ENCODE data around the gene ETV6. TPM values are rescaled to one million over a fixed set of nuclear protein-coding genes. Genes with fewer than 3 reads are reported as not detected.
A peak's percentile ranks its signal among the peaks of the same experiment; 100 is the strongest.

Gene ETV6
- polyA plus RNA-seq, 4 donors, result 9.6 to 15.9 (median 14.4) TPM

- no peak for DNase-seq (ENCODE audit: low read depth in 4 of 4, low spot score in 3 of 4)
Measured at GRCh38 chr12:11642785-11643184, 6.7 kb upstream of the ETV6 start.

GRCh38 chr12:11645391-11645790 lies 4.1 kb upstream of the ETV6 start:
- no peak for DNase-seq (ENCODE audit: low read depth in 4 of 4, low spot score in 3 of 4)

- DNase-seq (ENCODE audit: low read depth in 4 of 4, low spot score in 3 of 4), result peak; percentile 71 to 80 (median 79)
Measured at GRCh38 chr12:11648514-11649412, 711 bp upstream of the ETV6 start.

GRCh38 chr12:11650286-11651281 lies 1.1 kb downstream of the ETV6 start:
- DNase-seq (ENCODE audit: low read depth in 4 of 4, low spot score in 3 of 4), result no peak

- DNase-seq (ENCODE audit: low read depth in 4 of 4, low spot score in 3 of 4), result no peak
Measured at GRCh38 chr12:11651381-11651780, 1.9 kb downstream of the ETV6 start.

DNA sequence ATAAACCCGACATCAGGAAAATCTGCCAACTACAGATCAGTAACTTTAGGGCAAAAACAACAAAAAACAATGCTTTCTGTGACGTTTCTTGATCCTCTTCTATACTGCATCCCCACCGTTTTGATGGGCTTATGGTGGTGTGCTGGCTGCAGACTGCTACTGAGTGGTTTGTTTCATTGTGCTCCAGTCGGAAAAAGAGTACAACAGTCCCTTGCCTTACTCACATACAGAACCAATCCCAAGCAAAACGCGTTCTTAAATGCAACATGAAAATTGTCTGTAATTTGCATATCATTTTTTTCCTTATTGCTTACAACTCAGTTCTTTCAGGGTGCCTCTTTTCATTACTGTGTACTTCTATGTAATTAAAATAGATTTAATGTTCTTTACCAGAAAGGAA lies 2.3 kb downstream of the ETV6 start:
- DNase-seq (ENCODE audit: low read depth in 4 of 4, low spot score in 3 of 4), result no peak

- DNase-seq (ENCODE audit: low read depth in 4 of 4, low spot score in 3 of 4), result no peak
Measured at GRCh38 chr12:11652351-11653040, 3.0 kb downstream of the ETV6 start.

DNA sequence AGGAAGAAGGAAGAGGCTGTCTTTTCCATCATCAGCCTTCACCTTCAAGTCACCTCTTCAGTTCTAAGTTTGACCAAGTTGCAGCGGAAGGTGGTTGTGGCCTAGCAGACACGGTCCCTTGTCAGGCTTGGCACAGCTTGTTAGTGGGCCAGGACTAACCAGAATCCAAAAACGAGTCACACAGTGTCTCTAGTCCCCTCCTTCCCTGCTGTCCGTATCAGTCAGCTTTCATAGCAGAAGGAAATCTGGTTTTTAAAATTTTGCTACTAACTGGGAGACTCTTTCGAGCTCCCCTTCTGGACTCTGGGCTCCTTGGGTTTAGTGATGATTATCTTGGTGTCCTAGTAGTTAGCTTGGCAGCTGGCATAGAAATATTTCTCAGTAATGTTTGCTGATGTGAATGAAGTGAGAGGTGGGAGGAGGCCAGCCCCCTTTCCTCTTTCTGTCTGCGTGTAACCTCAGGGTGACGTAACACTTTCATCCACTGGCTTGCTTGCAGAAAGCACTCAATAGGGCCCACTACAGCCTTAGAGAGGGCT lies 3.8 kb downstream of the ETV6 start:
- DNase-seq (ENCODE audit: low read depth in 4 of 4, low spot score in 3 of 4), result no peak

DNA sequence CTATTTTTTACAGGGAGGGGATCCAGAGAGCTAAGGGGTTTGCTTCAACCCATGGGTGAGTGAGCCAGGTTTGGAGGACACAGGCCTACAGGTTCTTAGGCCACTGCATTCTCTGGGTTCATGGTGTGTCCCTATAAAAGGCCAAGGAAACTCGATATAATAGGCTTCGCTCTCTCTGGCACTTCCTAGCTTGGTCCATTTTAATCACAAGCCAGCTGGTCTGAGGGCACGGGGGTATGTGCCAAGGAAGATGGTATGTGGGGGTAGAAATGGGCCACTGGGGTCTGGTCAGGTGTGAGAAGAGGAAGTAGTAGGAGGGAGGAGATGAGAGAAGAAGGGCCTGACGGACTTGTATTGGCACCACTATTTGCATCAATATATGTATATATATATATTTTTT lies 4.9 kb downstream of the ETV6 start:
- DNase-seq (ENCODE audit: low read depth in 4 of 4, low spot score in 3 of 4), result no peak

DNA sequence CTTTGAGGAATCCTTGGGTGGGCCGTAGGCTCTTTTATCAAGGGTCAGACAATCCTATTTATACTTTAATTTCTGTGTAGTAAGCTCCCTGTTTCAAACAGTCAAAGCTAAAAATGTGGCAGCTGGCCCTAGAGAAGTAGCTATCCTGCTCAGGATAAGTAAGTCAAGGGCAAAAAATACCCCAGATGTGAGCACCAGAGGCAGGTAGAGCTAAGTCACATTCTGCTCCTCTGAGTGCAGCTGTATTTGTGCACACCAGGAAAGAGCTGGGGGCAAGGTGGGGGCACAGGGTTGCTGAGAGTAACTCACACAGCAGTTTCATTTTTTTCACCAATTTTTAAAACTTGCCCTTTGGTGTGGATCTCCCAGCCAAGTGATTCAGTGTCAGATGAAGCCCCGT lies 5.3 kb downstream of the ETV6 start:
- no peak for DNase-seq (ENCODE audit: low read depth in 4 of 4, low spot score in 3 of 4)

DNA sequence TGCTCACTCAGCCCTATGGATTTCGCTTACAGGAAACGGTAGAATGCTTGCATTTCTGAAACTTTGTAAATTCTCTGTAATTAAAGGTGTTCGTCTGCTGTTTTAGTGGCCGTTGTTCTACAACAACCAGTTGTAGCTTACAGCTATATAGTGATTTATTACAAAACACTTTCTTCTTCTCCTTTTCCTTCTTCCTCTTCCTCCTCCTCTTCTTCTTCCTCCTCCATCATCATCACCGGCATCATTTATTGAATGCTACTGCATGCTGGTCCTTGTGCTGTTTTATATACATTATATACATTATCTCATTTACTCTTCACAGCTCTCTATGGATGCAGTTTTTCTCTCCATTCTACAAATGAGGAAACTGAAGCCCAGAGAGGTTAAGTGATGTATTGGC lies 6.4 kb downstream of the ETV6 start:
- DNase-seq (ENCODE audit: low read depth in 4 of 4, low spot score in 3 of 4), result no peak

DNA sequence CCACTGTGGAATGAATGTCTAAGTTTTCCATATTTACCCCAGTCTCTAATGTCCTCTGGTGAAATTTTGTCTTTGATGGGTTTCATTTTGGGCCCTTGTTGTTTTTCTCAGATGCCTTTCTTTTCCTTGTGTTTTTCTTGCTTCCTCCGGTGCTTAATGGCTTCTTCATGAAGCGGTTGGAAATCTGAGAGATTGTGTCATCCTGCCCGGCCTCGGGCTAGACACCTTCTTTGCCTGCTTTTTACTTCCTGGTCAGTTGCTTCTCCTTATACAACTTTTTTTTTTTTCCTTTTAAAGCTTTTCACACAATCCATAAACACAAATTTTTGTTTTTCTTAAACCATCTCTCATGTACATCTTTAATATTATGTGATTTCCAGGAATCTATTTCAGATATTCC lies 7.1 kb downstream of the ETV6 start:
- DNase-seq (ENCODE audit: low read depth in 4 of 4, low spot score in 3 of 4), result no peak

DNA sequence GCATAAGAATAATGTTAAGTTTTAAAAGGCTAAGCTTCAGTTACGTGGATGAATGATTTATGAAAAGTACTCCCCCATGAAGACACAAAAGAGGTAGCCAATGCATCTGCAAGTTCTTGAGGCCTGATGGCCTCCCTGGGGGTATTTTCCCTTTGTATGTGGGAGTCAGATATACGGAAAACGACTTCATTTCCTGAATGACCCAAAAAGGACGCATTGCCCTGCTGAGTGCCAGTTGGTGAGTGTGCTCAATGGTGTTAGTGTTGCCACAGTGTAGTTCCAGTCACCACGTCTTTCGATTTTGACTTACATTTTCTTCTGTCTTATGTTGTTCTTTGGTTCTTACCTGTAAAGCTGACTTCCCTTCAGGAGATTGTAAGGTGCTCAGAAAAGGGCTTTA lies 8.0 kb downstream of the ETV6 start:
- no peak for DNase-seq (ENCODE audit: low read depth in 4 of 4, low spot score in 3 of 4)

DNA sequence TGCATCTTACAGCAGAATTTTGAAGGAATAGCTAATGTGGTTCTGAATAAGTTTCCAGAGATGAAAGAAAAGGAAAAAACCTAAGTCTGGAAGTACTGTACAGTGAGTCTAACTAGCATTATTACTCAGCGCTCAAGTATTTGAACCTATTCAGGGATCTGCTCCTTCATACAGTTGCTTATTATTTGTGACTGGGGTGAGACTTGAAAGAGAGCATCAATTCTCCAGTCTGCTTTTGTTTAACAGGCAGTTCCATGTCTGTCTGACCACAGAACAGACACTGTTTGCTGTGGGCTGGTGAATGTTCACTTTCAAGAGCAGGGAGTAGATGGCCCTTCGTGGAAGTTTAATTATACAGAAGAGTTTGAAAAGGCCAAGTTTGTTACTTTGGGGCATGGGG lies 9.3 kb downstream of the ETV6 start:
- no peak for DNase-seq (ENCODE audit: low read depth in 4 of 4, low spot score in 3 of 4)

DNA sequence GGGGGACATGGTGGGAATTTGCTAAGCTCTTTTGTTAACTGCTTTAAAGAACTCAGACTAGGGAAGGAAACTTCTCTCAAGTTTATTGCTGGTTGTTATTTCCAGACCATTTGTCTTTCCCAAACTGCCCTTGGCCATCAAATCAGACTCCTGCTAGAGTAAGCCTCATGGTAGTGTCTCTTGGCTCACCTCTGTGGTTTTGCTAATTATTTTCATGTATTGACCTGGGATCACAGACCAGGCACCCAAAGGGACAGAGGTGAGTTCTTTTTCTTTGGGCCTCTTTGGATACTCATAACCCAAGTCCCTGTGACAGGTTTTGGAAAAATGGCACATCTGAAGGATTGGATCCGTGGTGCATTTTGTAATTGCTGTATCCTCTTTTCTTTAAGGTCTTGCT lies 11.2 kb downstream of the ETV6 start:
- DNase-seq (ENCODE audit: low read depth in 4 of 4, low spot score in 3 of 4), result no peak

- no peak for DNase-seq (ENCODE audit: low read depth in 4 of 4, low spot score in 3 of 4)
Measured at GRCh38 chr12:11661491-11662089, 12.1 kb downstream of the ETV6 start.

DNA sequence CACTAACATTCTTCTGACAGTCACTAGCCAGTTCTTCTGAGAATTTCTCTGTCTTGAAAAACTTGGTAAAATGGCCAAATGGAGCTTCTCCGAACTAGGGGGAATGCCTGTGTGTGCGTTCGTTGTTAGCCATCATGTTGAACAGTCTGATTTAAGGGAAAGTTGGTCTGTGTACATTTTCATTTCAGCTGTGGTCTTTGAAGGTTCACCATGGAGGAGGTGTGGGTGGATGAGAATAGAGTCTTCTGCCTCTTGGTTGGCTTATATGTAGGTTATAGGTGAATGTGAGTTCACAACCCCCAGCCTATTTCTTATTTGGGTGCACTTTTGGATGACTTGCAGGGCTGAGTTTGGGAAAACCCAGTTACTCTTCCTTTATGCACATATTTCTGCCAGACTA lies 12.9 kb downstream of the ETV6 start:
- no peak for DNase-seq (ENCODE audit: low read depth in 4 of 4, low spot score in 3 of 4)

DNA sequence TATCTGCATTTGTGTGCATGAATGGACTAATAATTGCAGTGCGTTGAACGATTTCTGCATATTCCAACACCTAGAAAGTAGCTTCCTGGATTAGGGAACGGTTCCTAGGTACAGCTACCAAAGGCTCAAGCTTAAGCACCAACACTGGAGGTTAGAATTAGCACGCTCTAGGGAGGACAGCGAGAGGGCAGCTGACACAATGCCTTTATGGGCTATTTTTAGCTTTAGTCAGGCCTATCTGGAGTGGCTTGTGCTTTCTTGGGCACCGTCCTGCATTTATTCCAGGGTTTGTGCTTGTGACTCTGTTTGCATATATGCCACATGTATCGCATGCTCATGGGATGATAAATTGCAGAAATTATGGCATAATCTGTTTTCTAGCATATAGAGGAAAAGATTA lies 13.7 kb downstream of the ETV6 start:
- no peak for DNase-seq (ENCODE audit: low read depth in 4 of 4, low spot score in 3 of 4)

- DNase-seq (ENCODE audit: low read depth in 4 of 4, low spot score in 3 of 4), result no peak
Measured at GRCh38 chr12:11664101-11664500, 14.6 kb downstream of the ETV6 start.

Data from left renal pelvis (tissue), 4 donors.